GM12878 (cell line): ENCODE measurements around the gene STAM2. TPM values are rescaled to one million over a fixed set of nuclear protein-coding genes. Genes with fewer than 3 reads are reported as not detected.

Experiments
- ATAC-seq: fragments of 200-7000 bp; cut with Tn5 transposase; 3 replicates; pipeline ENCODE4 v1.9.1; 2020; ENCODE audit warnings: mild to moderate bottlenecking, moderate library complexity
- BruUV-seq: library from RNA; stranded (reverse); fragments of 400-500 nt; replicated peaks from 2 replicates; lab custom pipeline; 2021; lab: Mats Ljungman, UMichigan
- CTCF ChIA-PET: fragments of 300-600 bp; sonication (Branson Sonifier 250); formaldehyde crosslinking; extraction: SDS; loops from one replicate; lab custom pipeline; 2021; ENCODE audit warnings: inconsistent platforms; lab: Yijun Ruan, JAX
- POLR2A ChIA-PET: fragments of 350-600 bp; formaldehyde crosslinking; extraction: SDS; loops from one replicate; lab custom pipeline; 2021; ENCODE audit warnings: inconsistent platforms; lab: Charles Lee
- RAD21 ChIA-PET: fragments of 300-600 bp; sonication (Branson Sonifier 250); formaldehyde crosslinking; loops from one replicate; lab custom pipeline; 2023; ENCODE audit warnings: antibody characterized with exemption; ENCODE audit not compliant: unreplicated experiment; lab: Charles Lee
- SMC1A ChIA-PET: fragments of 300-600 bp; sonication (Branson Sonifier 250); formaldehyde crosslinking; loops from one replicate; lab custom pipeline; 2023; ENCODE audit not compliant: unreplicated experiment, uncharacterized antibody; lab: Charles Lee
- DNase-seq: peaks from one replicate; pipeline ENCODE4 v3.0.0-alpha.2; 2011; ENCODE audit warnings: low read depth, low spot score
- FAIRE-seq: peaks from 3 replicates; lab custom pipeline; 2011; peaks lifted over from hg19 to GRCh38; lab: Jason Lieb, UNC
- H2AFZ ChIP-seq: 2 replicates; pipeline ENCODE4 v1.6.0; 2011; ENCODE audit warnings: low read depth, low read length, control low read depth; ENCODE audit not compliant: control insufficient read depth
- H3K27ac ChIP-seq: 2 replicates; pipeline ENCODE4 v1.5.1; 2011; ENCODE audit warnings: control low read depth; ENCODE audit not compliant: control insufficient read depth, insufficient read depth
- H3K27me3 ChIP-seq, 2 experiments: replicated peaks in 1 of 2; 2 replicates each; pipeline versions ENCODE4 v1.6.0 to v1.6.1; 2011; ENCODE audit warnings: low read length in 1 of 2; ENCODE audit not compliant: control insufficient read depth in 2 of 2, insufficient read depth in 2 of 2
- H3K36me3 ChIP-seq, 2 experiments: 2 replicates each; pipeline ENCODE4 v1.5.1; 2011; ENCODE audit warnings: low read length in 1 of 2; ENCODE audit not compliant: control insufficient read depth in 2 of 2, insufficient read depth in 2 of 2
- H3K4me1 ChIP-seq: 2 replicates; pipeline ENCODE4 v1.6.1; 2011; ENCODE audit warnings: mild to moderate bottlenecking, low read length, moderate library complexity, mixed read lengths; ENCODE audit not compliant: control insufficient read depth, insufficient read depth
- H3K4me2 ChIP-seq: 2 replicates; pipeline ENCODE4 v1.6.0; 2011; ENCODE audit warnings: control low read depth; ENCODE audit not compliant: control insufficient read depth, insufficient read depth
- H3K4me3 ChIP-seq: fragments of 200-600 bp; sonication (generic); 2 replicates; pipeline ENCODE4 v1.5.1; 2016
- H3K79me2 ChIP-seq: 2 replicates; pipeline ENCODE4 v1.6.0; 2011; ENCODE audit warnings: low read length; ENCODE audit not compliant: control insufficient read depth, insufficient read depth
- H3K9ac ChIP-seq: 2 replicates; pipeline ENCODE4 v1.8.0; 2011; ENCODE audit warnings: low read length, control low read depth, mixed read lengths; ENCODE audit not compliant: control insufficient read depth, insufficient read depth
- H3K9me3 ChIP-seq: replicated peaks from 3 replicates; pipeline ENCODE4 v1.5.1; 2011; ENCODE audit warnings: mild to moderate bottlenecking, low read length; ENCODE audit not compliant: control insufficient read depth, insufficient read depth
- H4K20me1 ChIP-seq: 2 replicates; pipeline ENCODE4 v1.6.0; 2011; ENCODE audit not compliant: control insufficient read depth, insufficient read depth
- ATF7 ChIP-seq: fragments of 450-650 bp; IDR thresholded peaks from 2 replicates; pipeline ENCODE4 v1.6.1; 2016; ENCODE audit warnings: low read depth, mild to moderate bottlenecking
- BHLHE40 ChIP-seq, 2 experiments: fragments of 450-650 bp in 1 of 2; IDR thresholded peaks; 2 replicates each; pipeline ENCODE4 v1.6.1; 2011 to 2017; ENCODE audit warnings: low read depth in 2 of 2, borderline replicate concordance in 1 of 2, improper control_type of control experiment in 1 of 2, low read length in 1 of 2, mild to moderate bottlenecking in 1 of 2
- CREM ChIP-seq: IDR thresholded peaks from 2 replicates; pipeline ENCODE4 v1.6.1; 2014; ENCODE audit warnings: antibody characterized with exemption, low read depth
- EED ChIP-seq: sonication (generic); IDR thresholded peaks from 2 replicates; pipeline ENCODE4 v1.6.1; 2016; ENCODE audit warnings: antibody characterized with exemption, low read depth
- HSF1 ChIP-seq: fragments of 150-350 bp; IDR thresholded peaks from 2 replicates; pipeline ENCODE4 v1.6.1; 2014; ENCODE audit warnings: mild to moderate bottlenecking, low read depth, low read length
- IKZF1 ChIP-seq: fragments of 450-650 bp; conservative IDR thresholded peaks from 2 replicates; pipeline ENCODE4 v1.6.1; 2017; ENCODE audit warnings: antibody characterized with exemption, mild to moderate bottlenecking
- IRF4 ChIP-seq: IDR thresholded peaks from 2 replicates; pipeline ENCODE4 v1.6.1; 2011; ENCODE audit warnings: low read depth, low read length
- MEF2A ChIP-seq: IDR thresholded peaks from 2 replicates; pipeline ENCODE4 v1.6.1; 2011; ENCODE audit warnings: low read depth, mild to moderate bottlenecking, low read length, moderate library complexity; ENCODE audit not compliant: insufficient read depth
- MLLT1 ChIP-seq: fragments of 450-650 bp; IDR thresholded peaks from 2 replicates; pipeline ENCODE4 v1.6.1; 2016; ENCODE audit warnings: mild to moderate bottlenecking
- NBN ChIP-seq: fragments of 450-650 bp; IDR thresholded peaks from 2 replicates; pipeline ENCODE4 v1.6.1; 2016
- NFIC ChIP-seq: IDR thresholded peaks from 2 replicates; pipeline ENCODE4 v1.6.1; 2012; ENCODE audit warnings: low read depth, mild to moderate bottlenecking, inconsistent platforms, low read length, moderate library complexity
- PAX8 ChIP-seq: fragments of 450-650 bp; IDR thresholded peaks from 2 replicates; pipeline ENCODE4 v1.6.1; 2017; ENCODE audit warnings: mild to moderate bottlenecking, moderate library complexity
- SMAD1 ChIP-seq: fragments of 450-650 bp; IDR thresholded peaks from 2 replicates; pipeline ENCODE4 v1.6.1; 2018; ENCODE audit warnings: mild to moderate bottlenecking, low read depth; ENCODE audit not compliant: partially characterized antibody
- TCF3 ChIP-seq: IDR thresholded peaks from 2 replicates; pipeline ENCODE4 v1.6.1; 2012; ENCODE audit warnings: low read depth, mild to moderate bottlenecking, low read length, borderline replicate concordance; ENCODE audit not compliant: insufficient read depth
- YY1 ChIP-seq: IDR thresholded peaks from 2 replicates; pipeline ENCODE4 v1.6.1; 2011; ENCODE audit warnings: low read depth, mild to moderate bottlenecking, low read length
- ZNF384 ChIP-seq: IDR thresholded peaks from 2 replicates; pipeline ENCODE4 v1.6.1; 2012; ENCODE audit warnings: low read depth, mild to moderate bottlenecking, low read length, improper control_type of control experiment, borderline replicate concordance
- ZNF687 ChIP-seq: fragments of 450-650 bp; IDR thresholded peaks from 2 replicates; pipeline ENCODE4 v1.6.1; 2017; ENCODE audit warnings: mild to moderate bottlenecking, moderate library complexity
- ZZZ3 ChIP-seq: IDR thresholded peaks from 2 replicates; pipeline ENCODE4 v1.6.1; 2011; ENCODE audit warnings: low read depth; ENCODE audit not compliant: control insufficient read depth, insufficient read length
- WGBS: methylation state at CpG from one replicate; pipeline ENCODE4 v1.1.6; 2016; ENCODE audit warnings: low lambda C conversion rate; ENCODE audit not compliant: insufficient replicate concordance, insufficient coverage; ENCODE audit errors: missing lambda C conversion rate; 5-methylcytosine and 5-hydroxymethylcytosine counted together
- in situ Hi-C: fragments of 300-500 bp; cut with MboI; formaldehyde crosslinking; loops from 9 replicates; pipeline ENCODE4 v1.14.3; 2018; ENCODE audit warnings: mixed read lengths
- intact Hi-C: fragments of 100-400 bp; cut with micrococcal nuclease; formaldehyde crosslinking; loops from one replicate; pipeline ENCODE4 v1.14.2; 2022; ENCODE audit not compliant: unreplicated experiment
- polyA plus RNA-seq, 11 experiments: library from polyadenylated mRNA; depleted of rRNA in 4 of 11; unstranded in 6 of 11; stranded (reverse) in 5 of 11; fragments of >200 nt; fragmentation: Nextera tagmentation in 4 of 11; fragmentation: Illumina TruSeq in 1 of 11; extraction: Ambion mirVana in 4 of 11; extraction: Trizol in 1 of 11; gene quantifications; 1 replicate in 1 of 11; 2 replicates in 10 of 11; pipeline versions ENCODE4 v1.2.1 to v1.2.3, GENCODE V29; 2011 to 2016; ENCODE audit warnings: inconsistent platforms in 2 of 11, missing spikeins in 2 of 11, low read depth in 1 of 11
- total RNA-seq, 4 experiments: library from RNA; depleted of rRNA in 3 of 4; stranded (reverse); fragments of >200 nt in 3 of 4; fragmentation: Illumina TruSeq in 1 of 4; extraction: Trizol in 1 of 4; gene quantifications; 2 replicates each; pipeline versions ENCODE4 v1.2.1 to v1.2.3, GENCODE V29; 2013 to 2021

Gene STAM2
- total and polyA plus RNA-seq, 10 of the 15 experiments (the other 5 are each of a cell fraction or from before 2014, with no cell fraction given) = 4.4 to 21.6 (median 16.2) TPM

GRCh38 chr2:152166633-152167032 is 8.9 kb downstream of the STAM2 start:
- SMC1A ChIA-PET = interaction anchor here (1.0 to 3.4 kb wide), 8 partner anchors 11 to 549 kb away, joined by 3 to 12 read pairs (median 4); no protein-coding TSS in a partner anchor
- peaks cover 19% of the 10 kb centered on the region for H3K4me1 ChIP-seq
- POLR2A ChIA-PET = interaction anchor here (1.3 to 2.0 kb wide), 2 partner anchors 9 to 11 kb away, joined by 3 to 6 read pairs; no protein-coding TSS in a partner anchor
- BruUV-seq = no TSS peak
- in situ Hi-C loops (loop anchor here (5.0 to 10.0 kb wide), 2 partner anchors 114 to 322 kb away; no protein-coding TSS in a partner anchor), intact Hi-C loops (loop anchor here (10.0 kb wide), 1 partner anchor 342 kb away; the partner anchor contains the start of gene ARL5A)
- H3K27me3 ChIP-seq = no peaks in the 10 kb centered on the region
- peaks cover 83% of the 10 kb centered on the region for H3K79me2 ChIP-seq
- peak overlapping the region; percentile 60 for H3K9ac ChIP-seq
- no peak for FAIRE-seq
- H3K27ac ChIP-seq = peak overlapping the region; percentile 86
- H2AFZ ChIP-seq = peak overlapping the region; percentile 26; the same call in 1 of the 2 replicates
- RAD21 ChIA-PET = interaction anchor here (1.1 to 2.0 kb wide), 3 partner anchors 9 to 249 kb away, joined by 3 to 18 read pairs (median 3); partner anchors contain the start of gene STAM2
- peak overlapping the region; percentile 56 for H3K4me3 ChIP-seq
- H3K36me3 ChIP-seq = no peaks in the 10 kb centered on the region
- H3K9me3 ChIP-seq = no peaks in the 10 kb centered on the region; the same call in 1 of the 3 replicates
- H3K4me2 ChIP-seq = peak overlapping the region; percentile 93
- DNase-seq = no peak
- no peaks in the 10 kb centered on the region for H4K20me1 ChIP-seq
- WGBS = 1% methylated on average over 3 of the region's 3 CpGs
- ATAC-seq = peak; percentile 79
- CTCF ChIA-PET = interaction anchor here (0.7 to 2.8 kb wide), 5 partner anchors 8 to 469 kb away, joined by 3 to 13 read pairs (median 6); no protein-coding TSS in a partner anchor
- TF ChIP-seq ZZZ3 (no peak), CREM (0 out of 2 replicates have a peak, but pooled peaks have one; percentile 25), EED (no peak), NFIC (peak; percentile 65), MLLT1 (0 out of 2 replicates have a peak, but pooled peaks have one; percentile 16), BHLHE40 (IDR thresholded peaks at IDR 0.05; ENCODE audit: borderline replicate concordance in 1 of 2, low read depth in 2 of 2, low read length in 1 of 2) (peak in 1 of 2 experiments; percentile 54; a peak in 1 of 4 replicates), IKZF1 (no peak), ZNF384 (peak; percentile 77; the same call in 1 of the 2 replicates), SMAD1 (no peak), NBN (no peak), HSF1 (no peak), IRF4 (no peak), MEF2A (0 out of 2 replicates have a peak, but pooled peaks have one; percentile 39), YY1 (no peak), ATF7 (peak; percentile 35; the same call in 1 of the 2 replicates), TCF3 (no peak), PAX8 (no peak), ZNF687 (no peak)
